K562 (cell line): ENCODE results near the gene PLXDC1. TPM values are rescaled to one million over a fixed set of nuclear protein-coding genes. Genes with fewer than 3 reads are reported as not detected.

Experiments used
- ATAC-seq: fragments of 200-7000 bp; cut with Tn5 transposase; 3 replicates; pipeline ENCODE4 v1.9.1; 2020; ENCODE audit warnings: moderate library complexity
- BruUV-seq: library from RNA; stranded (reverse); fragments of 400-500 nt; replicated peaks from 2 replicates; lab custom pipeline; 2021; lab: Mats Ljungman, UMichigan
- CTCF ChIA-PET: fragments of 300-600 bp; formaldehyde crosslinking; extraction: SDS; loops from one replicate; lab custom pipeline; 2021; ENCODE audit warnings: low intra/inter-chr PET ratio; lab: Yijun Ruan, JAX
- POLR2A ChIA-PET: fragments of 300-600, 350-650 bp; sonication (Branson Sonifier 250); formaldehyde crosslinking; extraction: SDS; loops from one replicate; lab custom pipeline; 2021; ENCODE audit warnings: antibody characterized with exemption, inconsistent platforms; lab: Yijun Ruan, JAX
- DNase-seq, 4 experiments: peaks; one replicate each; pipeline versions ENCODE4 v3.0.0 to v3.0.0-alpha.2; 2011 to 2018; ENCODE audit warnings: low spot score in 3 of 4, mixed read lengths in 3 of 4; ENCODE audit errors: extremely low read depth in 1 of 4
- FAIRE-seq: peaks from 2 replicates; lab custom pipeline; 2011; peaks lifted over from hg19 to GRCh38; lab: Jason Lieb, UNC
- H2AFZ ChIP-seq: 2 replicates; pipeline ENCODE4 v1.6.0; 2011; ENCODE audit warnings: low read depth, low read length, control low read depth, inconsistent platforms
- H3K27ac ChIP-seq: fragments of 200-600 bp; 3 replicates; pipeline ENCODE4 v1.8.0; 2011; ENCODE audit warnings: low read depth, mild to moderate bottlenecking, control low read depth, inconsistent platforms, low read length, moderate library complexity, mixed read lengths; ENCODE audit errors: extremely low read depth
- H3K27me3 ChIP-seq, 2 experiments: fragments of 300-600 bp in 1 of 2; 2 replicates in 1 of 2; 3 replicates in 1 of 2; pipeline versions ENCODE4 v1.6.0 to v1.8.0; 2011; ENCODE audit warnings: inconsistent platforms in 2 of 2, low read length in 2 of 2, mild to moderate bottlenecking in 1 of 2, mixed read lengths in 1 of 2, moderate library complexity in 1 of 2; ENCODE audit not compliant: control insufficient read depth in 2 of 2, insufficient read depth in 2 of 2
- H3K36me3 ChIP-seq: fragments of 300-600 bp; 3 replicates; pipeline ENCODE4 v1.8.0; 2011; ENCODE audit warnings: mild to moderate bottlenecking, low read length, inconsistent platforms; ENCODE audit not compliant: control insufficient read depth, insufficient read depth
- H3K4me1 ChIP-seq, 2 experiments: fragments of 200-600 bp in 1 of 2; replicated peaks in 1 of 2; 2 replicates in 1 of 2; 3 replicates in 1 of 2; pipeline versions ENCODE4 v1.5.1 to v1.8.0; 2011; ENCODE audit warnings: inconsistent platforms in 2 of 2, low read length in 2 of 2, mild to moderate bottlenecking in 1 of 2, mixed read lengths in 1 of 2, moderate library complexity in 1 of 2; ENCODE audit not compliant: control insufficient read depth in 2 of 2, insufficient read depth in 2 of 2
- H3K4me2 ChIP-seq: 2 replicates; pipeline ENCODE4 v1.6.1; 2011; ENCODE audit warnings: low read length, control low read depth, inconsistent platforms, mixed read lengths; ENCODE audit not compliant: insufficient read depth
- H3K4me3 ChIP-seq: fragments of 200-600 bp; sonication (generic), shearing (Covaris generic); 2 replicates; pipeline ENCODE4 v1.5.1; 2016; ENCODE audit warnings: control low read depth, inconsistent platforms
- H3K79me2 ChIP-seq: fragments of 200-600 bp; 3 replicates; pipeline ENCODE4 v1.8.0; 2011; ENCODE audit warnings: low read length, inconsistent platforms; ENCODE audit not compliant: control insufficient read depth, insufficient read depth
- H3K9ac ChIP-seq, 2 experiments: 2 replicates each; pipeline versions ENCODE4 v1.6.0 to v1.6.1; 2011; ENCODE audit warnings: low read depth in 2 of 2, low read length in 2 of 2, control low read depth in 1 of 2, inconsistent platforms in 1 of 2, mild to moderate bottlenecking in 1 of 2, mixed read lengths in 1 of 2; ENCODE audit not compliant: insufficient read depth in 1 of 2
- H3K9me1 ChIP-seq: one replicate; pipeline ENCODE4 v1.6.0; 2011; ENCODE audit warnings: inconsistent platforms, mild to moderate bottlenecking, low read length, moderate library complexity; ENCODE audit not compliant: control insufficient read depth, insufficient read depth
- H3K9me3 ChIP-seq: replicated peaks from 2 replicates; pipeline ENCODE4 v1.5.1; 2011; ENCODE audit warnings: low read depth, low read length, inconsistent platforms; ENCODE audit not compliant: control insufficient read depth, insufficient read depth
- H4K20me1 ChIP-seq: replicated peaks from 2 replicates; pipeline ENCODE4 v1.6.1; 2011; ENCODE audit warnings: low read length, inconsistent platforms, mixed read lengths; ENCODE audit not compliant: control insufficient read depth, insufficient read depth
- ATF1 ChIP-seq, 2 experiments: fragments of 450-650 bp in 1 of 2; IDR thresholded peaks; 2 replicates each; pipeline ENCODE4 v1.6.1; 2016; ENCODE audit warnings: missing compliant biosample characterization in 1 of 2, missing genetic modification characterization in 1 of 2
- CREB1 ChIP-seq, 2 experiments: sonication (generic) in 1 of 2; formaldehyde crosslinking in 1 of 2; IDR thresholded peaks; 2 replicates each; pipeline versions ENCODE4 v1.6.1 to v1.8.0; 2012 to 2022; ENCODE audit warnings: inconsistent platforms in 1 of 2, mild to moderate bottlenecking in 1 of 2, missing genetic modification reagents in 1 of 2, moderate library complexity in 1 of 2
- CREBBP ChIP-seq: IDR thresholded peaks from one replicate; pipeline ENCODE4 v1.6.1; 2012; ENCODE audit warnings: low read depth, mild to moderate bottlenecking, control low read depth, inconsistent platforms, low read length
- JUND ChIP-seq, 2 experiments: IDR thresholded peaks; 2 replicates in 1 of 2; 3 replicates in 1 of 2; pipeline ENCODE4 v1.6.1; 2011; ENCODE audit warnings: borderline replicate concordance in 2 of 2, low read depth in 2 of 2, low read length in 2 of 2, improper control_type of control experiment in 1 of 2, missing biosample characterization in 1 of 2, missing genetic modification characterization in 1 of 2, missing genetic modification reagents in 1 of 2
- MEIS2 ChIP-seq: fragments of 450-650 bp; IDR thresholded peaks from 2 replicates; pipeline ENCODE4 v1.6.1; 2014; ENCODE audit warnings: mild to moderate bottlenecking; ENCODE audit not compliant: partially characterized antibody
- RCOR1 ChIP-seq, 2 experiments: IDR thresholded peaks; 2 replicates each; pipeline ENCODE4 v1.6.1; 2012; ENCODE audit warnings: low read depth in 2 of 2, low read length in 2 of 2, borderline replicate concordance in 1 of 2, improper control_type of control experiment in 1 of 2
- SIN3A ChIP-seq, 2 experiments: fragments of 150-350 bp in 1 of 2; IDR thresholded peaks; 2 replicates each; pipeline ENCODE4 v1.6.1; 2011 to 2016; ENCODE audit warnings: borderline replicate concordance in 2 of 2, low read depth in 2 of 2, low read length in 2 of 2, mild to moderate bottlenecking in 2 of 2, moderate library complexity in 2 of 2; ENCODE audit not compliant: control insufficient read depth in 1 of 2
- SMC3 ChIP-seq: conservative IDR thresholded peaks from 2 replicates; pipeline ENCODE4 v1.6.1; 2011; ENCODE audit warnings: low read depth, low read length, improper control_type of control experiment; ENCODE audit not compliant: insufficient read depth
- ZBTB7A ChIP-seq: IDR thresholded peaks from 2 replicates; pipeline ENCODE4 v1.6.1; 2011; ENCODE audit warnings: low read depth, mild to moderate bottlenecking, low read length, moderate library complexity, borderline replicate concordance; ENCODE audit not compliant: control insufficient read depth
- ZNF445 ChIP-seq: fragments of 250-450 bp; sonication (Bioruptor Pico); IDR thresholded peaks from 2 replicates; pipeline ENCODE4 v1.4.0; 2020; ENCODE audit warnings: low read depth, mild to moderate bottlenecking, moderate library complexity
- WGBS: fragments of 100-300 bp; shearing (Covaris generic); methylation state at CpG from one replicate; pipeline ENCODE4 v1.1.6; 2016; ENCODE audit warnings: low coverage, mixed read lengths; ENCODE audit not compliant: insufficient coverage; ENCODE audit errors: missing lambda C conversion rate; 5-methylcytosine and 5-hydroxymethylcytosine counted together
- in situ Hi-C: fragments of 300-500 bp; cut with MboI; formaldehyde crosslinking; loops from 4 replicates; pipeline ENCODE4 v1.15.0; 2018; ENCODE audit warnings: inconsistent platforms, mixed read lengths
- intact Hi-C: fragments of 100-400 bp; cut with micrococcal nuclease; formaldehyde crosslinking; loops from 2 replicates; pipeline ENCODE4 v1.14.2; 2022
- polyA plus RNA-seq, 8 experiments: library from polyadenylated mRNA; depleted of rRNA in 4 of 8; stranded (reverse) in 5 of 8; unstranded in 3 of 8; fragments of >200 nt; fragmentation: Nextera tagmentation in 2 of 8; fragmentation: Illumina TruSeq in 1 of 8; extraction: Ambion mirVana in 2 of 8; extraction: Trizol in 1 of 8; gene quantifications; 2 replicates each; pipeline versions ENCODE4 v1.2.1 to v1.2.3, GENCODE V29; 2011 to 2014; ENCODE audit warnings: inconsistent platforms in 1 of 8, missing spikeins in 1 of 8
- total RNA-seq, 7 experiments: library from RNA; depleted of rRNA in 6 of 7; stranded (reverse); fragments of >200 nt in 6 of 7; fragmentation: Illumina TruSeq in 2 of 7; extraction: Trizol in 2 of 7; gene quantifications; 2 replicates each; pipeline versions ENCODE4 v1.2.1 to v1.2.3, GENCODE V29; 2011 to 2021; ENCODE audit warnings: low replicate concordance in 1 of 7
- TF ChIP-seq, protein P1 (sequence below): IDR thresholded peaks from 2 replicates; pipeline ENCODE4 v1.6.1; 2011; ENCODE audit warnings: borderline replicate concordance, low read depth, mild to moderate bottlenecking, moderate library complexity, low read length; ENCODE audit not compliant: insufficient read depth, poor library complexity, severe bottlenecking
- TF ChIP-seq, protein P2 (sequence below), 2 experiments: IDR thresholded peaks; 2 replicates each; pipeline ENCODE4 v1.6.1; 2012; ENCODE audit warnings: improper control_type of control experiment in 2 of 2, low read depth in 2 of 2, low read length in 2 of 2, borderline replicate concordance in 1 of 2

The PLXDC1 gene
- total and polyA plus RNA-seq, 9 of the 15 experiments (the other 6 are each of a cell fraction or from before 2014, with no cell fraction given), result not detected

DNA sequence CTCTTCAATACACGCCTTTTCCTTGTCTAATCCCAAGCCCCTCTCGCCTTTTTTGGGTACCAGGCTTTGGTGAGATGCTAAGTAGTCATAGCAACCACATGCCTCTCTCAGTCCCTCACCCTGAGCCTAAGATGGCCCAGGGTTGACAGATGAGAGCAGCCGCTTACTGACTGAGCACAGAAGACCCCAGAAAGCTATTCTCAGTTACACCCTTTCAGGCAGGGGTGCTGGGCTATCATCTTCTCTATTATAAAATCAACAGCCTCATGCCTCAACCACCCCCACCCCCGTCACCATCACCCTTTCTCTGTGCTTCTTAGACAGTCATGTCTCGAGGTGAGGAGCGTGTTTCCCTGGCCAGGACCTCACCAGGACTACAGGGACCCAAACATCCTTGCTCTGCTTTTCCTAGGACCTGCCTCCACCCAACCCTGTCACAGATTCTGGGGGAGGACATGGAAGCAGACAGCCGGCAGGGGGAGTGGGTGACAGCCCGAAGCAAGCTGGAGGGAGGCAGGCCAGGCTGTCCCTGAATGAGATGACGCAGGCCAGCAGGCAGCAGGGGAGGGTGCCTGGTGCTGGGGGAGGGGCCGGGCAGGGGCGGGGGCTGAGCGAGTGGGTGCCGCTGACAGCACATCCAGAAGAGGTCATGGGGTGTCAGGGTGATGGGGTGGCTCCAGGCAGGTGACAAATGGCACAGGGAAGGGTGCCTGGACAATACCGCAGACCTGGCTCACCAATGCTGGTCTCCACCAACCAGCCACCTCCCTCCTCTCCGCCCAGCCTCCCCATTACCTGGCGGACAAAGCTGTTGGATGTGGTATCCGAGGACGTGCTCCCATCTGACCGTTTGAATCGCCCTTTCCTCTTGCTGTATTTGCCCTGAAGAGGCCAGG, 42.9 kb upstream of the PLXDC1 start:
- FAIRE-seq (peak; percentile 91), ATAC-seq (peak; percentile 90), DNase-seq (peak; percentile 90 to 93 (median 90))
- POLR2A ChIA-PET, result interaction anchor here (0.6 to 1.3 kb wide), 4 partner anchors 10 to 285 kb away, joined by 3 to 4 read pairs (median 3); no protein-coding TSS in a partner anchor
- H3K27me3 ChIP-seq, result no peaks in the 10 kb centered on the region
- H3K27ac ChIP-seq, result no peak overlapping the region
- intact Hi-C loops, result no loop called here
- no peaks in the 10 kb centered on the region for H3K9me3 ChIP-seq
- H3K4me3 ChIP-seq, result no peak overlapping the region
- H4K20me1 ChIP-seq, result no peaks in the 10 kb centered on the region
- peaks cover 18% of the 10 kb centered on the region; the same call in 2 of the 3 replicates for H3K79me2 ChIP-seq
- peak overlapping the region; percentile 68 for H3K4me2 ChIP-seq
- no peak overlapping the region for H2AFZ ChIP-seq
- H3K36me3 ChIP-seq, result peaks cover 29% of the 10 kb centered on the region; the same call in 2 of the 3 replicates
- BruUV-seq, result no TSS peak
- CTCF ChIA-PET, result interaction anchor here (0.7 kb wide), 1 partner anchor 37 kb away, joined by 3 read pairs; no protein-coding TSS in a partner anchor
- in situ Hi-C loops, result no loop called here
- H3K4me1 ChIP-seq, result peaks cover 33 to 48% of the 10 kb centered on the region in 2 experiments; a peak in 4 of 5 replicates
- 35% methylated on average over 17 of the region's 20 CpGs for WGBS
- H3K9ac ChIP-seq, result peak overlapping the region in 1 of 2 experiments; percentile 83; a peak in 1 of 4 replicates
- H3K9me1 ChIP-seq, result no peaks in the 10 kb centered on the region
- TF ChIP-seq, protein P1, sequence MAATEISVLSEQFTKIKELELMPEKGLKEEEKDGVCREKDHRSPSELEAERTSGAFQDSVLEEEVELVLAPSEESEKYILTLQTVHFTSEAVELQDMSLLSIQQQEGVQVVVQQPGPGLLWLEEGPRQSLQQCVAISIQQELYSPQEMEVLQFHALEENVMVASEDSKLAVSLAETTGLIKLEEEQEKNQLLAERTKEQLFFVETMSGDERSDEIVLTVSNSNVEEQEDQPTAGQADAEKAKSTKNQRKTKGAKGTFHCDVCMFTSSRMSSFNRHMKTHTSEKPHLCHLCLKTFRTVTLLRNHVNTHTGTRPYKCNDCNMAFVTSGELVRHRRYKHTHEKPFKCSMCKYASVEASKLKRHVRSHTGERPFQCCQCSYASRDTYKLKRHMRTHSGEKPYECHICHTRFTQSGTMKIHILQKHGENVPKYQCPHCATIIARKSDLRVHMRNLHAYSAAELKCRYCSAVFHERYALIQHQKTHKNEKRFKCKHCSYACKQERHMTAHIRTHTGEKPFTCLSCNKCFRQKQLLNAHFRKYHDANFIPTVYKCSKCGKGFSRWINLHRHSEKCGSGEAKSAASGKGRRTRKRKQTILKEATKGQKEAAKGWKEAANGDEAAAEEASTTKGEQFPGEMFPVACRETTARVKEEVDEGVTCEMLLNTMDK, result peak; percentile 70
- TF ChIP-seq SIN3A (IDR thresholded peaks at IDR 0.05; ENCODE audit: borderline replicate concordance in 2 of 2, control insufficient read depth in 1 of 2, low read depth in 2 of 2, low read length in 2 of 2), result peak in 1 of 2 experiments; percentile 60; a peak in 1 of 4 replicates
- TF ChIP-seq, protein P2, sequence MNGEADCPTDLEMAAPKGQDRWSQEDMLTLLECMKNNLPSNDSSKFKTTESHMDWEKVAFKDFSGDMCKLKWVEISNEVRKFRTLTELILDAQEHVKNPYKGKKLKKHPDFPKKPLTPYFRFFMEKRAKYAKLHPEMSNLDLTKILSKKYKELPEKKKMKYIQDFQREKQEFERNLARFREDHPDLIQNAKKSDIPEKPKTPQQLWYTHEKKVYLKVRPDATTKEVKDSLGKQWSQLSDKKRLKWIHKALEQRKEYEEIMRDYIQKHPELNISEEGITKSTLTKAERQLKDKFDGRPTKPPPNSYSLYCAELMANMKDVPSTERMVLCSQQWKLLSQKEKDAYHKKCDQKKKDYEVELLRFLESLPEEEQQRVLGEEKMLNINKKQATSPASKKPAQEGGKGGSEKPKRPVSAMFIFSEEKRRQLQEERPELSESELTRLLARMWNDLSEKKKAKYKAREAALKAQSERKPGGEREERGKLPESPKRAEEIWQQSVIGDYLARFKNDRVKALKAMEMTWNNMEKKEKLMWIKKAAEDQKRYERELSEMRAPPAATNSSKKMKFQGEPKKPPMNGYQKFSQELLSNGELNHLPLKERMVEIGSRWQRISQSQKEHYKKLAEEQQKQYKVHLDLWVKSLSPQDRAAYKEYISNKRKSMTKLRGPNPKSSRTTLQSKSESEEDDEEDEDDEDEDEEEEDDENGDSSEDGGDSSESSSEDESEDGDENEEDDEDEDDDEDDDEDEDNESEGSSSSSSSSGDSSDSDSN (IDR thresholded peaks at IDR 0.05; ENCODE audit: borderline replicate concordance in 1 of 2, low read depth in 2 of 2, low read length in 2 of 2), result 0 out of 4 replicates have a peak, but pooled peaks of 1 of the 2 experiments have one; percentile 55
- no peak for TF ChIP-seq ZNF445
- TF ChIP-seq CREB1 (IDR thresholded peaks at IDR 0.05), result peak; percentile 53; the same call in 1 of the 2 replicates
- TF ChIP-seq CREB1 (CRISPR knock-in tag; IDR thresholded peaks at IDR 0.05), result no peak
- TF ChIP-seq ZBTB7A, result peak; percentile 69
- TF ChIP-seq SMC3, result peak; percentile 54; the same call in 1 of the 2 replicates
- peak; percentile 68 for TF ChIP-seq JUND (IDR thresholded peaks at IDR 0.05; ENCODE audit: borderline replicate concordance, low read depth, low read length)
- TF ChIP-seq JUND (tag; IDR thresholded peaks at IDR 0.05; ENCODE audit: borderline replicate concordance, low read depth, low read length), result peak; percentile 16; the same call in 1 of the 3 replicates
- TF ChIP-seq MEIS2, result peak; percentile 26
- TF ChIP-seq RCOR1 (IDR thresholded peaks at IDR 0.05; ENCODE audit: borderline replicate concordance in 1 of 2, low read depth in 2 of 2, low read length in 2 of 2), result peak in 1 of 2 experiments; percentile 14; a peak in 1 of 4 replicates
- no peak for TF ChIP-seq CREBBP
- no peak for TF ChIP-seq ATF1 (CRISPR knock-in tag; IDR thresholded peaks at IDR 0.05)
- TF ChIP-seq ATF1 (tag; IDR thresholded peaks at IDR 0.05), result peak; percentile 40; the same call in 1 of the 2 replicates
